Cardiac fibroblast (primary cell): ENCODE data around the gene IFT80.
A peak's percentile ranks its signal among the peaks of the same experiment; 100 is the strongest.

Source experiments
- DNase-seq, 2 donors: peaks; one replicate each; pipeline versions ENCODE4 v3.0.0 to v3.0.0-alpha.2; 2010; ENCODE audit warnings: low read depth in 2 of 2
- H3K4me3 ChIP-seq, 2 donors: replicated peaks in 1 of 2; 1 replicate in 1 of 2; 2 replicates in 1 of 2; pipeline ENCODE4 v1.5.1; 2011; ENCODE audit warnings: low read depth in 2 of 2, low read length in 2 of 2, mild to moderate bottlenecking in 2 of 2, moderate library complexity in 1 of 2
- TF ChIP-seq, protein P1 (sequence below): IDR thresholded peaks from one replicate; pipeline ENCODE4 v1.5.1; 2011; ENCODE audit warnings: low read depth, mild to moderate bottlenecking, low read length, inconsistent platforms

The IFT80 gene

DNA sequence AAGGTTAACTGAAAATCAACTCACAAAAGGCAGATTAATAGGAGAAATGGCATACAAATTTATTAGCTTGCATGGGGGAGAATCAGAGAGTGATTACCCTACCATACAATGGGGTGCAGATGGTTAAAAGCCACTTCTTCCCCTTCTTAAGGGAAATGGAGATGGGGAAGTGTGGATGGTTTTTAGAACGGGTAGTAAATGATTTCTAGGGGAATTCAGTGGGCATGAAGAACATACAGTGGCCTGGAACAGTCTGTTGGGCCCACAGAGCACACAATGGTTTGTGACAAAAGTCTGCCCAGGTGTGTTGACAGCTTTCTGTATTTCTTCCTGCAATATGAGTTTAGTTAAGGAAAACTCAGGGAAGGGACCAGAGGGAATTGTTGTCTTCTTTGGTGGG is 112.8 kb downstream of the IFT80 start:
- TF ChIP-seq, protein P1, sequence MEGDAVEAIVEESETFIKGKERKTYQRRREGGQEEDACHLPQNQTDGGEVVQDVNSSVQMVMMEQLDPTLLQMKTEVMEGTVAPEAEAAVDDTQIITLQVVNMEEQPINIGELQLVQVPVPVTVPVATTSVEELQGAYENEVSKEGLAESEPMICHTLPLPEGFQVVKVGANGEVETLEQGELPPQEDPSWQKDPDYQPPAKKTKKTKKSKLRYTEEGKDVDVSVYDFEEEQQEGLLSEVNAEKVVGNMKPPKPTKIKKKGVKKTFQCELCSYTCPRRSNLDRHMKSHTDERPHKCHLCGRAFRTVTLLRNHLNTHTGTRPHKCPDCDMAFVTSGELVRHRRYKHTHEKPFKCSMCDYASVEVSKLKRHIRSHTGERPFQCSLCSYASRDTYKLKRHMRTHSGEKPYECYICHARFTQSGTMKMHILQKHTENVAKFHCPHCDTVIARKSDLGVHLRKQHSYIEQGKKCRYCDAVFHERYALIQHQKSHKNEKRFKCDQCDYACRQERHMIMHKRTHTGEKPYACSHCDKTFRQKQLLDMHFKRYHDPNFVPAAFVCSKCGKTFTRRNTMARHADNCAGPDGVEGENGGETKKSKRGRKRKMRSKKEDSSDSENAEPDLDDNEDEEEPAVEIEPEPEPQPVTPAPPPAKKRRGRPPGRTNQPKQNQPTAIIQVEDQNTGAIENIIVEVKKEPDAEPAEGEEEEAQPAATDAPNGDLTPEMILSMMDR, result no peak
- DNase-seq, result no peak
- H3K4me3 ChIP-seq, result no peak overlapping the region

DNA sequence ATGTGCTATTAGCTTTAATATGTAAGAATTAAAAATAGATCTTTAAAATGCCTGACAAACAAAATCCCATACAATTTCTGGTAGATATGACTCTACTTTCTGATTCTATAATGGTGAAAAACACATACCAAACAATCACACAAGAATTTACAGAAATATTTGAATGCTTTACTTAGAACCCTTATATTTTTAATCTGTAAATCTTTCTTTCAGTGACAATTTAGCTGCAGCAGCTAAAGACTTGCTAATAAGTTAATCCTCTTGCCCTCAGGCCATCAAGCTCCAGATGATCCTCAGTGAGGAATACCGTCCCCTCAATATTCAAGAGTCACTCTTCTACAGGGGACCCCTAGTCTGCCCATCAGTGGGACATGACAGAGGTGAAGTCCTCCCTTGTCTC is 118.2 kb downstream of the IFT80 start:
- TF ChIP-seq, protein P1, result no peak
- H3K4me3 ChIP-seq, result no peak overlapping the region
- no peak for DNase-seq

- no peak for DNase-seq
- TF ChIP-seq, protein P1, result no peak
- H3K4me3 ChIP-seq, result no peak overlapping the region
Observed at GRCh38 chr3:160279657-160280056, 119.4 kb downstream of the IFT80 start.

DNA sequence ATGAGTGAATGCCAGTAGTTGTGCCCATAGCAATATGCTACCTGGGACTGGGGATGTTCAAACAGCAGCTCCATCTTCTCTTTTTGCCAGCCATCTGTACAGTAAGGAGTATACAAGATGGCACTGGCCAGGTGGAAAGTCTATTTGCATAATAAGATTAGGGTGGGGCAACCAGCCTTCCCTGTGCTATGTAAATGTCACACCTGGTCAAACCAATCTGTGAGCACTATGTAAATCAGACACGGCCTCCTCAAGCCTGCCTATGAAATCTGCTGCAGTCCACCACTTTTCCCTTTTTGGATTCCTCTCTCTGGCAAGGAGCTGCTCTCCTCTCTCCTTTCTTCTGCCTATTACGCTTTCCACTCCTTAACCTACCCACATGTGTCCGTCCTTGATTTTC is 120.8 kb downstream of the IFT80 start:
- DNase-seq, result no peak
- H3K4me3 ChIP-seq, result no peak overlapping the region
- TF ChIP-seq, protein P1, result no peak

GRCh38 chr3:160265088-160265487 is 133.9 kb downstream of the IFT80 start:
- no peak for DNase-seq
- TF ChIP-seq, protein P1, result no peak
- H3K4me3 ChIP-seq, result no peak overlapping the region

- TF ChIP-seq, protein P1, result no peak
- peak overlapping the region in 1 of 2 donors; percentile 2 for H3K4me3 ChIP-seq
- DNase-seq, result no peak
Observed at GRCh38 chr3:160260587-160261270, 138.3 kb downstream of the IFT80 start.

DNA sequence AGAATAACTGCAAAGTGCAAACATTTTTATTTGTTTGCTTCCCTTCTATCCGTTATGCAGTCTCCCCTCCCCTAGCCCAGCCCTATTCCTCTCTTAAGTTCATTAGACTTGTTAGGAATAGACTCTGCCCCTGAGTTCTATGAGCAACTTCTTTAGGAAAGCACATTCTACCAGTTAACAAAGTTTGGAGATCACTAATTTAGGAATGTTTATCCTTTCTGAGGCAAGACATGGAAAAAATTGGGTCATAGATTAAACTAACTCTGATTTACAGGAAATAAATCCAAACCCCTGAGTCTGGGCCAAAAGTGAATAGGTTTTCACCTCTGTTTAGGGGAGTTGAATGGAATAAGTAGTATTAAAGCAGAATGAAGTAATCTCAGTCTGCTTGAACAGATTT is 139.4 kb downstream of the IFT80 start:
- TF ChIP-seq, protein P1, result no peak
- H3K4me3 ChIP-seq, result no peak overlapping the region
- DNase-seq, result peak in 1 of 2 donors; percentile 20
